Heart right ventricle (tissue), 16 donors: ENCODE data around the gene CRPPA. TPM values are rescaled to one million over a fixed set of nuclear protein-coding genes. Genes with fewer than 3 reads are reported as not detected.

Experiments
- ATAC-seq, 8 donors: fragments of 200-7000 bp; cut with Tn5 transposase; one replicate each; pipeline ENCODE4 v1.9.1; 2020; ENCODE audit warnings: mild to moderate bottlenecking in 8 of 8, moderate library complexity in 8 of 8, moderate number of reproducible peaks in 1 of 8
- DNase-seq, 2 donors: peaks; one replicate each; pipeline ENCODE4 v3.0.0-alpha.2; 2020
- H3K27ac ChIP-seq, 10 donors: fragments of 200-600 bp; sonication (generic) in 2 of 10; one replicate each; pipeline versions ENCODE4 v1.5.0 to v1.8.0; 2020 to 2022; ENCODE audit warnings: mild to moderate bottlenecking in 3 of 10
- H3K27me3 ChIP-seq, 7 donors: fragments of 200-600 bp; one replicate each; pipeline ENCODE4 v1.8.0; 2021 to 2022; ENCODE audit warnings: mild to moderate bottlenecking in 2 of 7
- H3K36me3 ChIP-seq, 9 donors: fragments of 200-600 bp; sonication (generic) in 1 of 9; one replicate each; pipeline versions ENCODE4 v1.5.0 to v1.8.0; 2020 to 2022; ENCODE audit warnings: mild to moderate bottlenecking in 2 of 9
- H3K4me1 ChIP-seq, 9 donors: fragments of 200-600 bp; sonication (generic) in 1 of 9; one replicate each; pipeline versions ENCODE4 v1.5.0 to v1.8.0; 2020 to 2022; ENCODE audit warnings: mild to moderate bottlenecking in 4 of 9
- H3K4me3 ChIP-seq, 10 donors: fragments of 200-600 bp; sonication (generic) in 2 of 10; one replicate each; pipeline versions ENCODE4 v1.5.0 to v1.8.0; 2020 to 2022; ENCODE audit warnings: mild to moderate bottlenecking in 7 of 10, moderate library complexity in 2 of 10
- H3K9me3 ChIP-seq, 11 donors: fragments of 200-600 bp in 10 of 11; sonication (generic) in 2 of 11; one replicate each; pipeline versions ENCODE4 v1.5.0 to v1.8.0; 2013 to 2022; ENCODE audit warnings: mild to moderate bottlenecking in 2 of 11, control low read depth in 1 of 11, moderate library complexity in 1 of 11
- CTCF ChIP-seq, 9 donors: fragments of 200-600 bp; sonication (generic) in 2 of 9; IDR thresholded peaks; one replicate each; pipeline versions ENCODE4 v1.5.0 to v1.8.0; 2021 to 2022; ENCODE audit warnings: antibody characterized with exemption in 9 of 9, mild to moderate bottlenecking in 5 of 9, moderate library complexity in 1 of 9
- WGBS, 2 donors: extraction: QIAGEN DNeasy Blood & Tissue Kit; methylation state at CpG; one replicate each; pipeline ENCODE4 v1.1.7; 2013; ENCODE audit warnings: inconsistent platforms in 1 of 2; 5-methylcytosine and 5-hydroxymethylcytosine counted together
- intact Hi-C, 10 donors: fragments of 100-400 bp; cut with DNase I; formaldehyde crosslinking; loops; one replicate each; pipeline versions ENCODE4 v1.11.1 to v1.14.2; 2022
- polyA plus RNA-seq, 2 donors: library from polyadenylated mRNA; stranded (reverse); fragments of 200-250 nt; gene quantifications; one replicate each; pipeline ENCODE4 v1.2.3, GENCODE V29; 2013
- total RNA-seq, 10 donors: library from RNA; stranded (reverse); fragmentation: NEBNext Ultra II Directional in 3 of 10; extraction: Animal tissue kit (Norgen Biotek cat#: 25700) in 3 of 10; gene quantifications; one replicate each; pipeline versions ENCODE4 v1.2.1 to v1.2.4, GENCODE V29; 2021 to 2023
- donor health status: Arrhythmogenic right ventricular cardiomyopathy.
- donor health status: ischemic (EF 13 %, LVEDD 7.1; RV severe dilation, severe dysfunction).
- donor health status: healthy with polysubstance abuse.
- donor health status: DM: no; HTN: yes; CAD: no.
- donor health status: DM: no; HTN: no; CAD: no.
- donor health status: ischemic (EF 25% LVEDD 6.9; RV normal size, moderate dysfunction).
- donor health status: ischemic (EF 25% LVEDD 5.7; RV mildly dilated, moderate dysfunction).
- donor health status: healthy.
- donor health status: DM: yes; HTN: yes; CAD: no.
- donor health status: Ischemic cardiomyopathy.
- donor health status: ischemic (EF 35%, LVEDD 5.7; RV mildly dilated, moderate dysfunction).
- donor health status: nonischemic (EF 11% LVEDD 7.7; RV severe dilation, severe dysfunction).
- donor health status: DM: yes; HTN: yes; CAD: no.
- donor health status: PGD.
- donor health status: ischemic (EF 29% LVEDD 5.4; RV normal size, mild dysfunction).
- donor health status: nonischemic (EF 23%, LVEDD 6.1; RV moderate dilation, normal function).

The CRPPA gene
- total and polyA plus RNA-seq, 12 donors, result 0.51 to 8.7 (median 6.3) TPM

- Histone ChIP-seq H3K27ac (no peak overlapping the region), H3K36me3 (peaks cover 0 to 17% (median 0%) of the 10 kb centered on the region in 9 donors), H3K9me3 (peaks cover 0 to 79% (median 12%) of the 10 kb centered on the region in 11 donors), H3K27me3 (peaks cover 0 to 8% (median 0%) of the 10 kb centered on the region in 7 donors), H3K4me3 (no peak overlapping the region), H3K4me1 (peaks cover 0 to 2% (median 0%) of the 10 kb centered on the region in 9 donors)
- intact Hi-C loops, result loop anchor here in 1 of 10 donors (10.0 kb wide), 1 partner anchor 285 kb away; no protein-coding TSS in a partner anchor
- DNase-seq (no peak), ATAC-seq (no peak)
- WGBS, 2 donors, result 95% methylated on average over 47 of the region's 47 CpGs
- no peak for TF ChIP-seq CTCF (IDR thresholded peaks at IDR 0.05)
Measured at GRCh38 chr7:16399916-16400892, 21.1 kb downstream of the CRPPA start.

GRCh38 chr7:16399265-16399831, 22.0 kb downstream of the CRPPA start:
- H3K27me3 ChIP-seq, result peaks cover 0 to 8% (median 0%) of the 10 kb centered on the region in 7 donors
- peaks cover 0 to 17% (median 0%) of the 10 kb centered on the region in 9 donors for H3K36me3 ChIP-seq
- peaks cover 0 to 80% (median 12%) of the 10 kb centered on the region in 11 donors for H3K9me3 ChIP-seq
- no peak overlapping the region for H3K4me3 ChIP-seq
- ATAC-seq, result no peak
- intact Hi-C loops, result no loop called here
- WGBS, 2 donors, result 94 to 96% methylated on average over 32 of the region's 32 CpGs
- no peak overlapping the region for H3K27ac ChIP-seq
- no peak for TF ChIP-seq CTCF (IDR thresholded peaks at IDR 0.05)
- H3K4me1 ChIP-seq, result no peaks in the 10 kb centered on the region
- no peak for DNase-seq

- intact Hi-C loops, result no loop called here
- ATAC-seq, result no peak
- H3K4me3 ChIP-seq, result no peak overlapping the region
- peaks cover 0 to 8% (median 0%) of the 10 kb centered on the region in 7 donors for H3K27me3 ChIP-seq
- H3K9me3 ChIP-seq, result peaks cover 0 to 81% (median 11%) of the 10 kb centered on the region in 11 donors
- DNase-seq, result no peak
- H3K27ac ChIP-seq, result no peak overlapping the region
- H3K4me1 ChIP-seq, result no peaks in the 10 kb centered on the region
- WGBS, 2 donors, result 93 to 96% methylated on average over 46 of the region's 46 CpGs
- no peak for TF ChIP-seq CTCF (IDR thresholded peaks at IDR 0.05)
- H3K36me3 ChIP-seq, result peaks cover 0 to 19% (median 0%) of the 10 kb centered on the region in 9 donors
Measured at GRCh38 chr7:16398146-16399017, 23.0 kb downstream of the CRPPA start.
